ENCODE measurements around the gene STX10.

DNA sequence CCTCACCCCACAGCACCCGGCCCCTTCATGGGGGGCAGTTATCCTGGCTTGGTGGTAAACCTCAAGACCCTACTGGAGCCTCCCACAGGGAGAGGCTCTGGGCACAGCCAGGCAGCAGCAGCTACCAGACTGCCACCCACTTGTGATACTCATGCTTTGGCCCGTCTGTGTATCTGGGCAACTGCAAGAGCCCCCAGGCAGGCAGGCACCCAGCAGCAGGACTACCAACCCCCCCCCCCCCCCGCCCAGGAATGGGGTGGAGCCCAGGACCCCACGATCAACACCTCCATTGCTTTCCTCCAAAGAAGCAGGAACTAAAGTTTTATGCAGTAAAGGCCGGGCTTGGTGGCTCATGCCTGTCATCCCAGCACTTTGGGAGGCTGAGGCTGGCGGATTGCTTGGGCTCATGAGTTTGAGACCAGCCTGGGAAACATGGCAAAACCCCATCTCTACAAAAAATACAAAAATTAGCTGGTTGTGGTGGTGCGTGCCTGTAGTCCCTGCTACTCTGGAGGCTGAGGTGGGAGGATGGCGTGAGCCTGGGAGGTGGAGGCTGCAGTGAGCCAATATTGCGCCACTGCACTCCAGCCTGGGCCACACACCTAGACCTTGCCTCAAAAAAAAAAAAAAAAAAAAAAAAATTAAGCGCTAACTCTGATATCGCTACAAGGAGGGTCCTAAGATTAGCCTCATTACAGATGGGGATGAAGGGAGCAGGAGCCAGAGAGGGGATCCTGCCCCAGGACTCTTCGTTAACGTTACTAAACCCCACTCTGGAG is 46.4 kb downstream of the STX10 start:
- TF ChIP-seq, protein P1, sequence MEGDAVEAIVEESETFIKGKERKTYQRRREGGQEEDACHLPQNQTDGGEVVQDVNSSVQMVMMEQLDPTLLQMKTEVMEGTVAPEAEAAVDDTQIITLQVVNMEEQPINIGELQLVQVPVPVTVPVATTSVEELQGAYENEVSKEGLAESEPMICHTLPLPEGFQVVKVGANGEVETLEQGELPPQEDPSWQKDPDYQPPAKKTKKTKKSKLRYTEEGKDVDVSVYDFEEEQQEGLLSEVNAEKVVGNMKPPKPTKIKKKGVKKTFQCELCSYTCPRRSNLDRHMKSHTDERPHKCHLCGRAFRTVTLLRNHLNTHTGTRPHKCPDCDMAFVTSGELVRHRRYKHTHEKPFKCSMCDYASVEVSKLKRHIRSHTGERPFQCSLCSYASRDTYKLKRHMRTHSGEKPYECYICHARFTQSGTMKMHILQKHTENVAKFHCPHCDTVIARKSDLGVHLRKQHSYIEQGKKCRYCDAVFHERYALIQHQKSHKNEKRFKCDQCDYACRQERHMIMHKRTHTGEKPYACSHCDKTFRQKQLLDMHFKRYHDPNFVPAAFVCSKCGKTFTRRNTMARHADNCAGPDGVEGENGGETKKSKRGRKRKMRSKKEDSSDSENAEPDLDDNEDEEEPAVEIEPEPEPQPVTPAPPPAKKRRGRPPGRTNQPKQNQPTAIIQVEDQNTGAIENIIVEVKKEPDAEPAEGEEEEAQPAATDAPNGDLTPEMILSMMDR (IDR thresholded peaks at IDR 0.05): no peak
- no peak for TF ChIP-seq EZH2phosphoT487 (IDR thresholded peaks at IDR 0.05)
